ENCODE data around the gene CDC26. TPM values are rescaled to one million over a fixed set of nuclear protein-coding genes. Genes with fewer than 3 reads are reported as not detected.

CDC26 gene
- total and polyA plus RNA-seq, 5 donors: 29.0 to 50.0 (median 37.3) TPM

DNA sequence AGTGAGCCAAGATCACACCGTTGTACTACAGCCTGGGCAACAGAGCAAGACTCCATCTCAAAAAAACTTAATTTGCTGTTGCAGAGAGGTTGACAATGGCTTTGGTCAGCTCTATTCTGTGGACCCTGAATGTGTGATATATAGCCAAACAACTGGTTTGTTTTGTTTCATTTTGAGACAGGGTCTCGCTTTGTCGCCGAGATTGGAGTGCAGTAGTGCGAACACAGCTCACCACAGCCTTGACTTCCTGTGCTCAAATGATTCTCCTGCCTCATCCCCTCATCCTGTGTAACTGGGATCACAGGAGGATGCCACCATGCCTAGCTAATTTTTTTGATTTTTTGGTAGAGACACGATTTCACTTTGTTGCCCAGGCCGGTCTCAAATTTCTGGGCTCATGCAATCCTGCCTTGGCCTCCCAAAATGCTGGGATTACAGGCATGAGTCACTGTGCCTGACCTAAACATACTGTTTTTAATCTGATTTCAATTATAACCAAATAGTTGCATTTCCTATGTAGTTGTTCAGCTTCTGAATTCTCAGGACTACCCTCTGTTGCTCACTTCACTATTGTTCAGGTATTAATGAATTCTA, 18.0 kb upstream of the CDC26 start:
- Histone ChIP-seq H3K4me3 (ENCODE audit: low read length) (no peak overlapping the region), H3K27me3 (ENCODE audit: control insufficient read depth, insufficient read depth) (no peaks in the 10 kb centered on the region), H3K9me3 (ENCODE audit: control insufficient read depth, low read length) (no peaks in the 10 kb centered on the region), H3K27ac (ENCODE audit: low read length) (no peak overlapping the region), H3K4me1 (ENCODE audit: control insufficient read depth, insufficient read depth, low read length) (no peaks in the 10 kb centered on the region)
- intact Hi-C loops (cut with DNase I): no loop called here
- no peak for DNase-seq
- ATAC-seq: no peak
- WGBS: 89% methylated on average over 7 of the region's 7 CpGs

- no peak for DNase-seq
- Histone ChIP-seq H3K9me3 (ENCODE audit: control insufficient read depth, low read length) (no peaks in the 10 kb centered on the region), H3K27me3 (ENCODE audit: control insufficient read depth, insufficient read depth) (no peaks in the 10 kb centered on the region), H3K27ac (ENCODE audit: low read length) (no peak overlapping the region), H3K4me1 (ENCODE audit: control insufficient read depth, insufficient read depth, low read length) (no peaks in the 10 kb centered on the region), H3K4me3 (ENCODE audit: low read length) (no peak overlapping the region)
- ATAC-seq: no peak
- intact Hi-C loops (cut with DNase I): no loop called here
- WGBS: 95% methylated on average over 6 of the region's 6 CpGs
Measured at GRCh38 chr9:113290052-113290607, 14.8 kb upstream of the CDC26 start.

DNA sequence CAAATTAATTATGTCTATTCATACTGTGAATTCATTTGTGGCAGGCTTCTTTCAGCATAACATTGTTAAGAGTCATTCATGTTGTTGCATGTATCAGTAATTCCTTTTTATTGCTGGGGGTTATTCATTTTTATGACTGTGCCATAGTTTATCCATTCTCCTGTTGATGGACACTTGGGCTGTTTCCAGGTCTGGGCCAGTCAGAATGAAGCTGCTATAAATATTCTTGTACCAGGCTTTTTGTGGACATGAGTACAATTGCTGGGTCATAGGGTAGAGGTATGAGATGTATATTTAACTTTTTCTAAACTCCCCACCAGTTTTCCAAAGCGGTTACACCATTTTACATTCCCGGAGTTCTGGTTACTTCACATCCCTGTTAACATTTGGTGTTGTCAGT, 13.7 kb upstream of the CDC26 start:
- no peaks in the 10 kb centered on the region for H3K9me3 ChIP-seq (ENCODE audit: control insufficient read depth, low read length)
- H3K27me3 ChIP-seq (ENCODE audit: control insufficient read depth, insufficient read depth): no peaks in the 10 kb centered on the region
- WGBS: 92% methylated on average over 2 of the region's 2 CpGs
- H3K27ac ChIP-seq (ENCODE audit: low read length): no peak overlapping the region
- intact Hi-C loops (cut with DNase I): no loop called here
- DNase-seq (no peak), ATAC-seq (no peak)
- no peaks in the 10 kb centered on the region for H3K4me1 ChIP-seq (ENCODE audit: control insufficient read depth, insufficient read depth, low read length)
- H3K4me3 ChIP-seq (ENCODE audit: low read length): no peak overlapping the region

DNA sequence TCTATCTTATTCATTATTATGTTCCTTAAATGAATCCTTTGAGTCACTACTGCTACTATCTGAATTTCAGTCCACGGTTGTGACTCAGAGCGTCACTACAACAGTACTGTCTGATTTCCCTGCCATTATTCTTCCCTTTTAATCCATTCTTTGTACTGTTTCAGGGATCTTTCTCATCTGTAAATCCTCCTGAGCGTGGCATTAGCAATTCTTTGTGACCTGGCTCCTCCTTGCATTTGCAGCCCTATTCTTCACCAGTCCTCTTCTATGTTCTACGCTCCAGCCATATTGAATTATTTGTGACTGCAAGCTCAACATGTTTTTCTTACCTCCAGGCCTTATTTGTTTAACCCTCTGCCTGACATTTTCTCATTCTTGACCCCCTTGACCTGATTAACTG, 6.0 kb upstream of the CDC26 start:
- no peak for DNase-seq
- no peak overlapping the region for H3K27ac ChIP-seq (ENCODE audit: low read length)
- H3K4me1 ChIP-seq (ENCODE audit: control insufficient read depth, insufficient read depth, low read length): no peaks in the 10 kb centered on the region
- H3K27me3 ChIP-seq (ENCODE audit: control insufficient read depth, insufficient read depth): no peaks in the 10 kb centered on the region
- WGBS: 97% methylated on average over 4 of the region's 4 CpGs
- H3K4me3 ChIP-seq (ENCODE audit: low read length): no peak overlapping the region
- no peaks in the 10 kb centered on the region for H3K9me3 ChIP-seq (ENCODE audit: control insufficient read depth, low read length)
- intact Hi-C loops (cut with DNase I): no loop called here
- ATAC-seq: no peak

DNA sequence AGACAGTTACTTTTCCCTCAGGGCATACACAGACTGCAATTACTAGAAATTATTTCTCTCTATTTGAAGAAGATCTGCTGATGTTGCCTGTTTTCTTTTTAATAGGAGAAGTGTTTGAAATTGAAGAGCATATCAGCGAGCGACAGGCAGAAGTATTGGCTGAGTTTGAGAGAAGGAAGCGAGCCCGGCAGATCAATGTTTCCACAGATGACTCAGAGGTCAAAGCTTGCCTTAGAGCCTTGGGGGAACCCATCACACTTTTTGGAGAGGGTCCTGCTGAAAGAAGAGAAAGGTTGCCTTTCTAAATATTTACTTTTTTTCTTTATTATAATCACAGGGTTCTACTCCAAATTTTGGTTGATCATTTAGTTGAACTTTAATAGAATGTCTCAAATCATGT, 3.5 kb upstream of the CDC26 start:
- Histone ChIP-seq H3K9me3 (ENCODE audit: control insufficient read depth, low read length) (no peaks in the 10 kb centered on the region), H3K4me1 (ENCODE audit: control insufficient read depth, insufficient read depth, low read length) (no peaks in the 10 kb centered on the region), H3K27me3 (ENCODE audit: control insufficient read depth, insufficient read depth) (no peaks in the 10 kb centered on the region), H3K4me3 (ENCODE audit: low read length) (no peak overlapping the region), H3K27ac (ENCODE audit: low read length) (no peak overlapping the region)
- intact Hi-C loops (cut with DNase I): loop anchor here in 1 of 4 donors (10.0 kb wide), 1 partner anchor 126 kb away; the partner anchor contains the start of gene ALAD
- DNase-seq: no peak
- WGBS: 87% methylated on average over 4 of the region's 4 CpGs
- ATAC-seq: no peak

DNA sequence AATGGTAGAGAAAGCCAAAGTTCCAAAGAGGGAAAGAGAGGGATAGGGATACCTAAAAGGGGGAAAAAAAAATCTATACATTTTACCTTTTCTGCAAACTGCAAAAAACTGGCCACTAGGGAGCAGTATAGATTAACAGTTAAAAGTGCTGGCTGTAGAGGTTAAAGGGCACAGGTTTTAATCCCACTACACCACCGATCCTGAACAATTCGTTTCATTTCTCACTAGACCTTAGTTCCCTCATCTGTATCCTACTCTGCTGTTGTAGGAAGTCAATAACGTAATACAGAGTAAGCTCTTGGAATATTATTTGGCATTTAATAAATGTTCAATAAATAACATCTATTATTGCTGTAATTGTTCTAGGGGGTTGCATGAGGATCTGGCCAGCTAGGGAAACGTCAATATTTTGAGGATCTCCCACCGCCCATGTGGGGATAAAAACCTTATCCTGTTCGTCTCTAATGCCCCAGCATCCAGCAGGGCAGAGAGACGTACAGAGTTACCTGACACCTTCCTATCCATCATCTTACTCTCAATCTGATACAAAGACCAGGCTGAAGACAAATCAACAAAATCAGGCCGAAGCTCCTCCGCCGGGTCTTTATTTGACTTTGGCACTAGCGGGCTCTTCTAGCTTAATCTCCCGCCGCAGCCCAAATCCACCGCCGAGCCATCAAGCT, 757 bp downstream of the CDC26 start:
- H3K27me3 ChIP-seq (ENCODE audit: control insufficient read depth, insufficient read depth): no peaks in the 10 kb centered on the region
- intact Hi-C loops (cut with DNase I): loop anchor here in 1 of 4 donors (10.0 kb wide), 1 partner anchor 130 kb away; the partner anchor contains the start of gene ALAD
- H3K27ac ChIP-seq (ENCODE audit: low read length): peak overlapping the region; percentile 72
- no peaks in the 10 kb centered on the region for H3K9me3 ChIP-seq (ENCODE audit: control insufficient read depth, low read length)
- no peak for DNase-seq
- under 1% methylated on average over 15 of the region's 15 CpGs for WGBS
- peak; percentile 35 to 36 for ATAC-seq
- H3K4me3 ChIP-seq (ENCODE audit: low read length): peak overlapping the region; percentile 72
- no peaks in the 10 kb centered on the region for H3K4me1 ChIP-seq (ENCODE audit: control insufficient read depth, insufficient read depth, low read length)

DNA sequence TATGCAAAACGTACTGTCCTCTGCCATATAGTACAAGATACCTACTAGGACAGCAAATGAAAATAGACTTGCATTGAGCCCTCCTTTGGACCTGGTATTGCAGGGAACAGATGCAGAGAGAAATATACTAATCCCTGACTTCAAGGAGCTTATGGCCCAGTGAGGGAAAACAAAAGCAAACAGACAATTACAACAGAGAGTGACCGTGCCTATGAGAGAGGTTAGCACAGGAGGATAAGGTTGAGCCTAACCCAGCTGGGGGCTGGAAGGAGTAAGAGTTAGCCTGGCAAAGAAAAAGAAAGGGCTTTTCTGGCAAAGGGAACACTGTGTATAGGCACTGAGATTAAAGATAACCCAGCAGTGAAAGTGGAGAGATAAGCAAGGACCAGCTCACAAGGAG, 5.5 kb downstream of the CDC26 start:
- no peak for DNase-seq
- H3K27me3 ChIP-seq (ENCODE audit: control insufficient read depth, insufficient read depth): no peaks in the 10 kb centered on the region
- H3K27ac ChIP-seq (ENCODE audit: low read length): no peak overlapping the region
- WGBS: 86% methylated on average over 2 of the region's 2 CpGs
- ATAC-seq: no peak
- H3K4me3 ChIP-seq (ENCODE audit: low read length): no peak overlapping the region
- H3K4me1 ChIP-seq (ENCODE audit: control insufficient read depth, insufficient read depth, low read length): no peaks in the 10 kb centered on the region
- H3K9me3 ChIP-seq (ENCODE audit: control insufficient read depth, low read length): no peaks in the 10 kb centered on the region
- intact Hi-C loops (cut with DNase I): loop anchor here in 1 of 4 donors (10.0 kb wide), 1 partner anchor 135 kb away; the partner anchor contains the start of gene ALAD

- WGBS: 91% methylated on average over 2 of the region's 2 CpGs
- DNase-seq: no peak
- H3K4me1 ChIP-seq (ENCODE audit: control insufficient read depth, insufficient read depth, low read length): no peaks in the 10 kb centered on the region
- H3K27me3 ChIP-seq (ENCODE audit: control insufficient read depth, insufficient read depth): no peaks in the 10 kb centered on the region
- H3K9me3 ChIP-seq (ENCODE audit: control insufficient read depth, low read length): no peaks in the 10 kb centered on the region
- ATAC-seq: no peak
- H3K4me3 ChIP-seq (ENCODE audit: low read length): no peak overlapping the region
- intact Hi-C loops (cut with DNase I): no loop called here
- H3K27ac ChIP-seq (ENCODE audit: low read length): no peak overlapping the region
Measured at GRCh38 chr9:113269355-113269754, 6.0 kb downstream of the CDC26 start.

DNA sequence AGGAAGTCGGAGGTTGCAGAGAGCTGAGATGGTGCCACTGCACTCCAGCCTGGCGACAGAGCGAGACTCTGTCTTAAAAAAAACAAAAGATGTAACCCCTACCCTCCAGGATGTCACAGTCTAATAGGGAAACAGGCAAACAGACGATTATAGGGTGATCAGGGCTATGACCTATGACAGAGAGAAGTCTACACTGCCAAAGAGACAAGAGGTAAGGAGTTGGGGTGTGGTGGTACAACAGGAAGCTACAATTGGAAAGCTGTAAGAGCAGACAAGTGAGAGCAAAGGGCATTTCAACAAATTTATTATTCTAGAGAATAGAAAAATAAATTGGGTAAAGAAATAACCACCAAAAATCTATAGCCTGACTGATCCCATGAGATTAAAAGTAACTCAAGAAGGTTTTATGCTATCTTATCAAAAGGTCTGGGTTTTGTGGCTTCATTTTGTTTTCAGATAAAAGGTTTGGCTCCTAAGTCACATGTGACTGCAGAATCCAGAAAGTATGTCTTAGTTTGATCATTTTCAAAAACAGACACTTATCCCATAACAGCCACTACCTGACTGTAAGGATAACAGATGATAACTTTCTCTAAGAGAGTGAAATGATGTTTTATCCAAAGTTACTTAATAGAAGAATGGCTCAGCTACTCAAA, 7.3 kb downstream of the CDC26 start:
- H3K9me3 ChIP-seq (ENCODE audit: control insufficient read depth, low read length): no peaks in the 10 kb centered on the region
- 87% methylated on average over 4 of the region's 4 CpGs for WGBS
- intact Hi-C loops (cut with DNase I): no loop called here
- no peaks in the 10 kb centered on the region for H3K4me1 ChIP-seq (ENCODE audit: control insufficient read depth, insufficient read depth, low read length)
- H3K27ac ChIP-seq (ENCODE audit: low read length): no peak overlapping the region
- no peaks in the 10 kb centered on the region for H3K27me3 ChIP-seq (ENCODE audit: control insufficient read depth, insufficient read depth)
- no peak for ATAC-seq
- no peak for DNase-seq
- H3K4me3 ChIP-seq (ENCODE audit: low read length): no peak overlapping the region

DNA sequence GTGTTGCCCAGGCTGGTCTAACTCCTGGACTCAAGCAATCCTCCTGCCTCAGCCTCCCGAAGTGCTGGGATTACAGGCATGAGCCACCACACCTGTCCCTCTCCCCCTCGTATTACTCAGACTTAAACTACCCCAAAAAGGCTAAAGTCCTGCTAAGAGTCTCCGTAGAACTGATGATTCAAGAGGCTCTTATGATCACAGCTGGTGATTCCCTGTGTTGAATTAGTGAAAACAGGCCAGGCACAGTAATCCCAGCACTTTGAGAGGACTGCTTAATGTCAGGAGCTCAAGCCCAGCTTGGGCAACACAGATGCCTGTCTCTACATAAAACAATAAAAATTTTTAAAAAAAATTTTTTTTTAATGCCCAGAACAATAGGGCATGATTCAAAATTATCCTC, 9.2 kb downstream of the CDC26 start:
- Histone ChIP-seq H3K4me1 (ENCODE audit: control insufficient read depth, insufficient read depth, low read length) (no peaks in the 10 kb centered on the region), H3K9me3 (ENCODE audit: control insufficient read depth, low read length) (no peaks in the 10 kb centered on the region), H3K27me3 (ENCODE audit: control insufficient read depth, insufficient read depth) (no peaks in the 10 kb centered on the region), H3K4me3 (ENCODE audit: low read length) (no peak overlapping the region), H3K27ac (ENCODE audit: low read length) (no peak overlapping the region)
- intact Hi-C loops (cut with DNase I): no loop called here
- WGBS: 89% methylated on average over 3 of the region's 3 CpGs
- ATAC-seq: no peak
- DNase-seq: no peak
